Left lung (tissue), 14 donors: Measurements from ENCODE around the gene SH3GL1. TPM values are rescaled to one million over a fixed set of nuclear protein-coding genes. Genes with fewer than 3 reads are reported as not detected.

Experiments
- ATAC-seq: fragments of 200-7000 bp; cut with Tn5 transposase; one replicate; pipeline ENCODE4 v1.9.1; 2020; ENCODE audit warnings: moderate library complexity
- DNase-seq, 4 donors: peaks; one replicate each; pipeline ENCODE4 v3.0.0-alpha.2; 2013 to 2020
- H3K27ac ChIP-seq, 2 donors: fragments of 200-600 bp; sonication (generic) in 1 of 2; one replicate each; pipeline versions ENCODE4 v1.5.0 to v1.8.0; 2020 to 2021
- H3K27me3 ChIP-seq, 2 donors: fragments of 200-600 bp; sonication (generic) in 1 of 2; one replicate each; pipeline versions ENCODE4 v1.5.0 to v1.8.0; 2020 to 2021
- H3K36me3 ChIP-seq, 2 donors: fragments of 200-600 bp; sonication (generic) in 1 of 2; one replicate each; pipeline versions ENCODE4 v1.5.0 to v1.8.0; 2020 to 2021
- H3K4me1 ChIP-seq, 2 donors: fragments of 200-600 bp; one replicate each; pipeline ENCODE4 v1.8.0; 2021
- H3K4me3 ChIP-seq, 2 donors: fragments of 200-600 bp; sonication (generic) in 1 of 2; one replicate each; pipeline versions ENCODE4 v1.5.0 to v1.8.0; 2020 to 2021; ENCODE audit warnings: mild to moderate bottlenecking in 1 of 2
- H3K9me3 ChIP-seq, 2 donors: fragments of 200-600 bp; sonication (generic) in 1 of 2; one replicate each; pipeline versions ENCODE4 v1.5.0 to v1.8.0; 2020 to 2021
- intact Hi-C, 2 donors: fragments of 100-400 bp; cut with DNase I; formaldehyde crosslinking; loops; one replicate each; pipeline versions ENCODE4 v1.11.2 to v1.14.2; 2022
- long read RNA-seq, 12 donors: library from polyadenylated mRNA in 2 of 12; unstranded in 2 of 12; transcript quantifications; one replicate each; pipeline ENCODE4 v2.0.0 and lab custom pipeline, GENCODE V29; 2019 to 2026
- polyA plus RNA-seq, 6 donors: library from polyadenylated mRNA; unstranded; fragments of 120-200 nt; gene quantifications; one replicate each; pipeline ENCODE4 v1.2.1, GENCODE V29; 2013; ENCODE audit not compliant: insufficient read length in 6 of 6
- total RNA-seq, 2 donors: library from RNA; stranded (reverse); fragmentation: NEBNext Ultra II Directional; extraction: Animal tissue kit (Norgen Biotek cat#: 25700); gene quantifications; one replicate each; pipeline ENCODE4 v1.2.1, GENCODE V29; 2021
- TF ChIP-seq, protein P1 (sequence below), 2 donors: fragments of 200-600 bp; sonication (generic) in 1 of 2; IDR thresholded peaks; one replicate each; pipeline versions ENCODE4 v1.5.0 to v1.8.0; 2021; ENCODE audit warnings: antibody characterized with exemption in 2 of 2
- donor health status: DM: no; HTN: yes; CAD: no.
- donor health status: DM: no; HTN: no; CAD: no.

Gene SH3GL1
- total RNA-seq (10 to 100 TPM; 64.6 to 71.8 TPM), polyA plus RNA-seq (100 to 1,000 TPM in 2 of 6 donors, 10 to 100 TPM in 4; 74.2 to 119 (median 91.5) TPM)
- long read RNA-seq, donor 1, transcript SH3GL1-201 (10 exons, 2,516 nt), result major isoform, 40 of 150 reads
- long read RNA-seq, donor 1, partial matches to known transcripts, result 101 of 150 reads
- long read RNA-seq, donor 1, other reads (novel, unspliced or antisense), result 9 of 150 reads
- long read RNA-seq, donor 2, transcript SH3GL1-201 (10 exons, 2,516 nt), result major isoform, 31 of 95 reads
- long read RNA-seq, donor 2, partial matches to known transcripts, result 64 of 95 reads
- long read RNA-seq, donor 2, other reads (novel, unspliced or antisense), result 0 of 95 reads
- long read RNA-seq, donor 3, transcript SH3GL1-201 (10 exons, 2,516 nt), result major isoform, 27 of 27 reads
- long read RNA-seq, donor 3, partial matches to known transcripts, result 0 of 27 reads
- long read RNA-seq, donor 3, other reads (novel, unspliced or antisense), result 0 of 27 reads
- long read RNA-seq, donor 4, partial matches to known transcripts, result 1 of 8 reads
- long read RNA-seq, donor 4, other reads (novel, unspliced or antisense), result 5 of 8 reads
- long read RNA-seq, donor 5, transcript SH3GL1-201 (10 exons, 2,516 nt), result major isoform, 24 of 68 reads
- long read RNA-seq, donor 5, partial matches to known transcripts, result 44 of 68 reads
- long read RNA-seq, donor 5, other reads (novel, unspliced or antisense), result 0 of 68 reads
- long read RNA-seq, donor 6, transcript SH3GL1-201 (10 exons, 2,516 nt), result major isoform, 25 of 25 reads
- long read RNA-seq, donor 6, partial matches to known transcripts, result 0 of 25 reads
- long read RNA-seq, donor 6, other reads (novel, unspliced or antisense), result 0 of 25 reads
- long read RNA-seq, donor 7, transcript SH3GL1-201 (10 exons, 2,516 nt), result major isoform, 19 of 39 reads
- long read RNA-seq, donor 7, partial matches to known transcripts, result 20 of 39 reads
- long read RNA-seq, donor 7, other reads (novel, unspliced or antisense), result 0 of 39 reads
- long read RNA-seq, donor 8, transcript SH3GL1-201 (10 exons, 2,516 nt), result major isoform, 49 of 49 reads
- long read RNA-seq, donor 8, partial matches to known transcripts, result 0 of 49 reads
- long read RNA-seq, donor 8, other reads (novel, unspliced or antisense), result 0 of 49 reads
- long read RNA-seq, donor 9, partial matches to known transcripts, result 0 of 1 reads
- long read RNA-seq, donor 9, other reads (novel, unspliced or antisense), result 0 of 1 reads
- long read RNA-seq, donor 10, partial matches to known transcripts, result 0 of 7 reads
- long read RNA-seq, donor 10, other reads (novel, unspliced or antisense), result 5 of 7 reads
- long read RNA-seq, donor 11, result 0 reads
- long read RNA-seq, donor 12, transcript SH3GL1-201 (10 exons, 2,516 nt), result major isoform, 24 of 29 reads
- long read RNA-seq, donor 12, partial matches to known transcripts, result 5 of 29 reads
- long read RNA-seq, donor 12, other reads (novel, unspliced or antisense), result 0 of 29 reads

DNA sequence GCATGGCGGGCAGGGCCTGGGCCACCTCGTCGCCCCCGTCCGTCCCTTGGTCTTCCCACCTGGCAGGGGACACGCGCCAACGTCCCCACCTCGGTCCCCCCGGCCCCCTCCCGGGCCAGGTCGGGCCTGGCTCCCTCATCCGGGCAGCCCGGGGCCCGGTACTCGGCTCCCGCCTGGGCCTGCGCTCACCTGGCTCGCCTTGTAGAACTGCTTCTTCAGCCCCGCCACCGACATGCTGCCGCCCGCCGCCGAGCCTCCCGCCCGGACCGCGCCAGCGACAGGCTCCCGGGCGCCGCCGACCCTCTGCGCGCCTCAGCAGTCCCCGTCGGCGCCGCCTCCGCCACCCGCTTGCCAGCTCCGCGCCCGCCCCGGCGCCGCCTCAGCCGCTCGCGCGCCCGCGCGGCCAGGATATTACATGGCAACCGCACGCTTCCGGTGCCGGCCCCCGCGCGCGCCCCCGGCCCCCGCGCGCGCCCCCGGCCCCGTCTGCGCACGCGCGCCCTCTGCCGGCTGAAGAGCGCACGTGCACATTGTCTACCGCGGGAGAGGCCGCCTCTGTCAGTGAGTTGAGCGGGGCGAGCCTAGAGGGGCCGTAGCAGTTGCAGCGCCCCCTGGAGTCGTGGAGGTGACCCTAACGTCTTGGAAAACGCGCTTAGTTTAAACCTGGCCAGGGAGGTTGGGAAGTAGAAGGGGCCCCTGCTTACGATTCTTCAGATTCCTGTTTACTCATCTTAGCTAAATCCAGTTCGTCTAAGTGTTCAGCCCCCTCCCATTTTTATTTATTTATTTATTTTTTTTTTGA lies at the start of gene SH3GL1:
SH3GL1 (minus strand) TSS at position 413 of the 802 bp plus-strand sequence; CDS start at position 234, 179 bp downstream.
- no peaks in the 10 kb centered on the region for H3K9me3 ChIP-seq
- peaks cover 0 to 19% of the 10 kb centered on the region in 2 donors for H3K36me3 ChIP-seq
- peak; percentile 89 to 97 (median 94) for DNase-seq
- no peaks in the 10 kb centered on the region for H3K27me3 ChIP-seq
- peaks cover 14 to 65% of the 10 kb centered on the region in 2 donors for H3K4me1 ChIP-seq
- TF ChIP-seq, protein P1, sequence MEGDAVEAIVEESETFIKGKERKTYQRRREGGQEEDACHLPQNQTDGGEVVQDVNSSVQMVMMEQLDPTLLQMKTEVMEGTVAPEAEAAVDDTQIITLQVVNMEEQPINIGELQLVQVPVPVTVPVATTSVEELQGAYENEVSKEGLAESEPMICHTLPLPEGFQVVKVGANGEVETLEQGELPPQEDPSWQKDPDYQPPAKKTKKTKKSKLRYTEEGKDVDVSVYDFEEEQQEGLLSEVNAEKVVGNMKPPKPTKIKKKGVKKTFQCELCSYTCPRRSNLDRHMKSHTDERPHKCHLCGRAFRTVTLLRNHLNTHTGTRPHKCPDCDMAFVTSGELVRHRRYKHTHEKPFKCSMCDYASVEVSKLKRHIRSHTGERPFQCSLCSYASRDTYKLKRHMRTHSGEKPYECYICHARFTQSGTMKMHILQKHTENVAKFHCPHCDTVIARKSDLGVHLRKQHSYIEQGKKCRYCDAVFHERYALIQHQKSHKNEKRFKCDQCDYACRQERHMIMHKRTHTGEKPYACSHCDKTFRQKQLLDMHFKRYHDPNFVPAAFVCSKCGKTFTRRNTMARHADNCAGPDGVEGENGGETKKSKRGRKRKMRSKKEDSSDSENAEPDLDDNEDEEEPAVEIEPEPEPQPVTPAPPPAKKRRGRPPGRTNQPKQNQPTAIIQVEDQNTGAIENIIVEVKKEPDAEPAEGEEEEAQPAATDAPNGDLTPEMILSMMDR (IDR thresholded peaks at IDR 0.05), result peak; percentile 92 to 94
- H3K27ac ChIP-seq, result peak within 1 kb of the TSS; percentile 93 to 99
- ATAC-seq, result peak; percentile 82
- intact Hi-C loops, result no loop called here
- H3K4me3 ChIP-seq, result peak within 1 kb of the TSS; percentile 97 to 98

- Histone ChIP-seq H3K4me3 (no peak overlapping the region), H3K36me3 (peaks cover 0 to 100% of the 10 kb centered on the region in 2 donors), H3K9me3 (no peaks in the 10 kb centered on the region), H3K4me1 (no peaks in the 10 kb centered on the region), H3K27me3 (no peaks in the 10 kb centered on the region), H3K27ac (no peak overlapping the region)
- TF ChIP-seq, protein P1 (IDR thresholded peaks at IDR 0.05), result no peak
- intact Hi-C loops, result no loop called here
- DNase-seq, result no peak
- ATAC-seq, result no peak
These were observed 49.3 kb upstream of the SH3GL1 start for GRCh38 chr19:4449639-4450028.

GRCh38 chr19:4449022-4449638 lies 48.8 kb upstream of the SH3GL1 start:
- H3K36me3 ChIP-seq, result peaks cover 0 to 100% of the 10 kb centered on the region in 2 donors
- intact Hi-C loops, result no loop called here
- no peak for ATAC-seq

More at GRCh38 chr19:4449022-4449638, 48.8 kb upstream of the SH3GL1 start:
- DNase-seq, result peak in 1 of 4 donors; percentile 58
- no peaks in the 10 kb centered on the region for H3K4me1 ChIP-seq
- no peak overlapping the region for H3K27ac ChIP-seq
- TF ChIP-seq, protein P1 (IDR thresholded peaks at IDR 0.05), result no peak
- no peaks in the 10 kb centered on the region for H3K9me3 ChIP-seq
- H3K27me3 ChIP-seq, result no peaks in the 10 kb centered on the region
- no peak overlapping the region for H3K4me3 ChIP-seq
